OCI-LY1 (cell line): ENCODE data around the gene RANBP17.
"Not testable (repeated sequence)": the region's sequence is repeated elsewhere in the genome, so short reads cannot be mapped to it uniquely, and the experiment has no call there.

Experiments used
- H2AFZ ChIP-seq: fragments of 200-600 bp; sonication (generic), shearing (Covaris generic); 2 replicates; pipeline ENCODE4 v1.6.0; 2014; ENCODE audit warnings: antibody characterized with exemption, mild to moderate bottlenecking, low read length
- H3F3A ChIP-seq: fragments of 200-600 bp; sonication (generic), shearing (Covaris generic); 2 replicates; pipeline ENCODE4 v1.6.0; 2014; ENCODE audit warnings: mild to moderate bottlenecking, antibody characterized with exemption, low read length, moderate library complexity; ENCODE audit not compliant: insufficient read depth
- H3K27ac ChIP-seq: fragments of 200-600 bp; sonication (generic); 2 replicates; pipeline ENCODE4 v1.5.1; 2014; ENCODE audit warnings: low read length, mixed run types, mild to moderate bottlenecking, low read depth; ENCODE audit not compliant: poor library complexity, severe bottlenecking
- H3K27me3 ChIP-seq: fragments of 200-600 bp; sonication (generic); 2 replicates; pipeline ENCODE4 v1.6.0; 2014; ENCODE audit warnings: antibody characterized with exemption, mild to moderate bottlenecking, low read length, moderate library complexity; ENCODE audit not compliant: insufficient read depth
- H3K36me3 ChIP-seq: fragments of 200-600 bp; sonication (generic); 2 replicates; pipeline ENCODE4 v1.6.1; 2014; ENCODE audit warnings: mild to moderate bottlenecking, antibody characterized with exemption, low read length, moderate library complexity, mixed read lengths; ENCODE audit not compliant: insufficient read depth
- H3K4me1 ChIP-seq: fragments of 200-600 bp; sonication (generic); 2 replicates; pipeline ENCODE4 v1.5.1; 2014; ENCODE audit warnings: mild to moderate bottlenecking, low read length, moderate library complexity; ENCODE audit not compliant: insufficient read depth, severe bottlenecking
- H3K4me2 ChIP-seq: fragments of 200-600 bp; sonication (generic), shearing (Covaris generic); 2 replicates; pipeline ENCODE4 v1.6.1; 2014; ENCODE audit warnings: low read length
- H3K4me3 ChIP-seq: fragments of 200-600 bp; sonication (generic); 2 replicates; pipeline ENCODE4 v1.5.1; 2014; ENCODE audit warnings: low read length, low read depth, mild to moderate bottlenecking, mixed read lengths; ENCODE audit not compliant: poor library complexity, severe bottlenecking
- H3K79me2 ChIP-seq: fragments of 200-600 bp; shearing (Covaris generic); 2 replicates; pipeline ENCODE4 v1.6.1; 2016; ENCODE audit warnings: mixed run types, low read length, mixed read lengths; ENCODE audit not compliant: insufficient read depth
- H3K9ac ChIP-seq: fragments of 200-600 bp; sonication (generic), shearing (Covaris generic); 2 replicates; pipeline ENCODE4 v1.6.1; 2014; ENCODE audit warnings: mild to moderate bottlenecking, low read length, mixed read lengths
- H3K9me2 ChIP-seq: fragments of 200-600 bp; sonication (generic), shearing (Covaris generic); 2 replicates; pipeline ENCODE4 v1.6.1; 2014; ENCODE audit warnings: low read depth, mild to moderate bottlenecking, low read length, mixed read lengths
- H3K9me3 ChIP-seq: fragments of 200-600 bp; shearing (Covaris generic); 2 replicates; pipeline ENCODE4 v1.6.1; 2014; ENCODE audit warnings: low read length, mixed read lengths
- H4K20me1 ChIP-seq: fragments of 200-600 bp; sonication (generic), shearing (Covaris generic); 2 replicates; pipeline ENCODE4 v1.6.0; 2016; ENCODE audit warnings: mild to moderate bottlenecking, low read length; ENCODE audit not compliant: insufficient read depth
- EZH2 ChIP-seq: fragments of 200-600 bp; sonication (generic), shearing (Covaris generic); IDR thresholded peaks from 2 replicates; pipeline ENCODE4 v1.8.0; 2017; ENCODE audit warnings: borderline replicate concordance, mixed run types, mild to moderate bottlenecking, antibody characterized with exemption, low read length, moderate library complexity, mixed read lengths
- TF ChIP-seq, protein P1 (sequence below): fragments of 200-600 bp; sonication (generic), shearing (Covaris generic); IDR thresholded peaks from 2 replicates; pipeline ENCODE4 v1.5.1; 2017; ENCODE audit warnings: mild to moderate bottlenecking, antibody characterized with exemption, low read length, moderate library complexity, mixed read lengths

Gene RANBP17

DNA sequence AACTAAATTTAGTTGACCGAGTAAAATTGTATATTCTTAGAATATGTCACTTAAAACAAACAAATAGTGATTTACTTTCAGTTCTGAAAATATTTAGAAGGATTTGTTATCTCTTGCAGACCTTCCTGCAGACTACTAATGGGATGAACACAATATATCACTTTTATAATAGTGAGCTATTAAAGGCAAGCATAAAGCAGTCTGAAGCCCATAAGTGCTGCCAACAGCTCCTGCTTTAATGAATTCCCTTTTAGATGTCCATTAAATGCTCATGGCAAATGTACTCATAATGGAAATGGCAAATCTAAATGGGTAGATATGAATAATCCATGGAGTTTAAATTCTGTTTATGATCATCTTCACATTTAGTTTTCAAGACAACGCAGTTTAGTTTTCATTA, 170.2 kb downstream of the RANBP17 start:
- no peak overlapping the region for H3K27ac ChIP-seq
- H3F3A ChIP-seq: no peaks in the 10 kb centered on the region
- no peak overlapping the region for H3K4me3 ChIP-seq
- no peak overlapping the region for H3K4me2 ChIP-seq
- no peaks in the 10 kb centered on the region for H3K27me3 ChIP-seq
- no peaks in the 10 kb centered on the region for H4K20me1 ChIP-seq
- TF ChIP-seq, protein P1, sequence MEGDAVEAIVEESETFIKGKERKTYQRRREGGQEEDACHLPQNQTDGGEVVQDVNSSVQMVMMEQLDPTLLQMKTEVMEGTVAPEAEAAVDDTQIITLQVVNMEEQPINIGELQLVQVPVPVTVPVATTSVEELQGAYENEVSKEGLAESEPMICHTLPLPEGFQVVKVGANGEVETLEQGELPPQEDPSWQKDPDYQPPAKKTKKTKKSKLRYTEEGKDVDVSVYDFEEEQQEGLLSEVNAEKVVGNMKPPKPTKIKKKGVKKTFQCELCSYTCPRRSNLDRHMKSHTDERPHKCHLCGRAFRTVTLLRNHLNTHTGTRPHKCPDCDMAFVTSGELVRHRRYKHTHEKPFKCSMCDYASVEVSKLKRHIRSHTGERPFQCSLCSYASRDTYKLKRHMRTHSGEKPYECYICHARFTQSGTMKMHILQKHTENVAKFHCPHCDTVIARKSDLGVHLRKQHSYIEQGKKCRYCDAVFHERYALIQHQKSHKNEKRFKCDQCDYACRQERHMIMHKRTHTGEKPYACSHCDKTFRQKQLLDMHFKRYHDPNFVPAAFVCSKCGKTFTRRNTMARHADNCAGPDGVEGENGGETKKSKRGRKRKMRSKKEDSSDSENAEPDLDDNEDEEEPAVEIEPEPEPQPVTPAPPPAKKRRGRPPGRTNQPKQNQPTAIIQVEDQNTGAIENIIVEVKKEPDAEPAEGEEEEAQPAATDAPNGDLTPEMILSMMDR: no peak
- no peak for TF ChIP-seq EZH2
- no peaks in the 10 kb centered on the region for H3K79me2 ChIP-seq
- H2AFZ ChIP-seq: no peak overlapping the region
- no peaks in the 10 kb centered on the region for H3K36me3 ChIP-seq
- no peak overlapping the region for H3K9ac ChIP-seq
- H3K4me1 ChIP-seq: no peaks in the 10 kb centered on the region
- H3K9me2 ChIP-seq: no peaks in the 10 kb centered on the region
- H3K9me3 ChIP-seq: no peaks in the 10 kb centered on the region

DNA sequence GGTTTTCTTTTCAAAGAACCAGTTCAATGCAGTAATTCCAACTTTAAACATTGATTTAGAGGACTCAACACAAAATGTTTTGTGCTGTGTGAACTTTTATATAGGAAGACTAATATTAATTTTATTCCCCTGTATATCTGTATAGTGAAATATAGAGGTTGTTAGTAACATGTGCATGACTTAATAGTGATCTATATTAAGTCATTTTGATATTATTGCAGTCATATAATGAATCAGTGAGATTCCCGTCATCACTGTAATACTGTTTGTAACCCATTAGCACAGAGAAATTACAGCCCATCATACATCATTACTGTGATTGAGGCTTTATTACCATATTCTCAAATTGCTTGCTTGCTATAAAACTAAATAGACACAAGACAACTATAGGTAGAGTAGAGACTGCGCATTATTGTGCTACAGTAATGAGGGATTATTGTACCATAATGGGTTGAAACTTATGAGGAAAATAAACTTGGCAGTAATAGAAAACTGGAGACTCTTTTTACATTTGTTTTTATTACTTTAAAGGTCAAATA, 170.7 kb downstream of the RANBP17 start:
- no peak overlapping the region for H3K4me3 ChIP-seq
- no peak for TF ChIP-seq EZH2
- TF ChIP-seq, protein P1: no peak
- H3K36me3 ChIP-seq: no peaks in the 10 kb centered on the region
- H3K9ac ChIP-seq: no peak overlapping the region
- no peaks in the 10 kb centered on the region for H3F3A ChIP-seq
- H3K9me2 ChIP-seq: no peaks in the 10 kb centered on the region
- H3K27me3 ChIP-seq: no peaks in the 10 kb centered on the region
- H3K4me2 ChIP-seq: no peak overlapping the region
- no peaks in the 10 kb centered on the region for H3K4me1 ChIP-seq
- no peaks in the 10 kb centered on the region for H3K9me3 ChIP-seq
- no peak overlapping the region for H2AFZ ChIP-seq
- H3K27ac ChIP-seq: no peak overlapping the region
- no peaks in the 10 kb centered on the region for H3K79me2 ChIP-seq
- H4K20me1 ChIP-seq: no peaks in the 10 kb centered on the region

DNA sequence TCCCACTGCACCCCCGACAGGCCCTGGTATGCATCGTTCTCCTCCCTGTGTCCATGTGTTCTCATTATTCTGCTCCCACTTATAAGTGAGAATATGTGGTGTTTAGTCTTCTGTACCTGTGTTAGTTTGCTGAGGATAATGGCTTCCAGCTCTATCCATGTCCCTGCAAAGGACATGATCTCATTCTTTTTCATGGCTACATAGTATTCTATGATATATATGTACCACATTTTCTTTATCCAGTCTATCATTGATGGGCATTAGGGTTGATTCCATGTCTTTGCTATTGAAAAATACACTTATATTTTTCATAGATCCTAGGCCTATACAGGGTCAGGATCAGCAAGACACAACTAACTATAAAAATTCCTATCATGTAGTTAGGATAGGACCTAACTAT, 180.1 kb downstream of the RANBP17 start:
- not testable (repeated sequence) for H3K4me2 ChIP-seq, H3K36me3 ChIP-seq, H3K27ac ChIP-seq, H4K20me1 ChIP-seq, H3K9me2 ChIP-seq, H3K27me3 ChIP-seq, H3F3A ChIP-seq, H2AFZ ChIP-seq, H3K9me3 ChIP-seq, H3K79me2 ChIP-seq, H3K4me3 ChIP-seq, H3K9ac ChIP-seq, H3K4me1 ChIP-seq

GRCh38 chr5:171050916-171051315, 189.1 kb downstream of the RANBP17 start:
- TF ChIP-seq, protein P1: no peak
- no peak for TF ChIP-seq EZH2
- no peaks in the 10 kb centered on the region for H3K36me3 ChIP-seq
- no peaks in the 10 kb centered on the region for H4K20me1 ChIP-seq
- no peak overlapping the region for H3K4me3 ChIP-seq
- H3K4me1 ChIP-seq: no peaks in the 10 kb centered on the region
- no peaks in the 10 kb centered on the region for H3K27me3 ChIP-seq
- no peaks in the 10 kb centered on the region for H3K79me2 ChIP-seq
- H3K9ac ChIP-seq: no peak overlapping the region
- H3F3A ChIP-seq: no peaks in the 10 kb centered on the region
- H3K9me3 ChIP-seq: peaks cover 5% of the 10 kb centered on the region; the same call in 1 of the 2 replicates
- no peak overlapping the region for H3K4me2 ChIP-seq
- H2AFZ ChIP-seq: no peak overlapping the region
- H3K9me2 ChIP-seq: no peaks in the 10 kb centered on the region
- H3K27ac ChIP-seq: no peak overlapping the region
